Lung (tissue), 12 donors: ENCODE results near the gene OLIG2. TPM values are rescaled to one million over a fixed set of nuclear protein-coding genes. Genes with fewer than 3 reads are reported as not detected.
A peak's percentile ranks its signal among the peaks of the same experiment; 100 is the strongest.

ENCODE experiments used
- ATAC-seq: fragments of 200-7000 bp; cut with Tn5 transposase; one replicate; pipeline ENCODE4 v1.9.1; 2020; ENCODE audit warnings: moderate number of reproducible peaks; ENCODE audit not compliant: insufficient read depth, low FRiP score
- DNase-seq, 3 donors: peaks; one replicate each; pipeline ENCODE4 v3.0.0-alpha.2; 2013 to 2017
- H3K27ac ChIP-seq, 2 donors: one replicate each; pipeline ENCODE4 v1.5.1; 2013; ENCODE audit warnings: mild to moderate bottlenecking in 2 of 2, moderate library complexity in 2 of 2, control low read depth in 1 of 2, inconsistent platforms in 1 of 2, low read depth in 1 of 2, low read length in 1 of 2
- H3K27me3 ChIP-seq, 3 donors: one replicate each; pipeline ENCODE4 v1.5.1; 2013; ENCODE audit warnings: low read length in 2 of 3; ENCODE audit not compliant: control insufficient read depth in 3 of 3, insufficient read depth in 3 of 3
- H3K36me3 ChIP-seq, 4 donors: one replicate each; pipeline ENCODE4 v1.5.1; 2013; ENCODE audit warnings: low read length in 4 of 4, mild to moderate bottlenecking in 1 of 4, moderate library complexity in 1 of 4; ENCODE audit not compliant: control insufficient read depth in 4 of 4, insufficient read depth in 4 of 4
- H3K4me1 ChIP-seq, 5 donors: one replicate each; pipeline ENCODE4 v1.5.1; 2013; ENCODE audit warnings: low read length in 5 of 5, mild to moderate bottlenecking in 2 of 5, moderate library complexity in 1 of 5; ENCODE audit not compliant: control insufficient read depth in 5 of 5, insufficient read depth in 5 of 5
- H3K4me3 ChIP-seq: one replicate; pipeline ENCODE4 v1.5.1; 2013; ENCODE audit warnings: mild to moderate bottlenecking, control low read depth, moderate library complexity
- H3K9ac ChIP-seq, 2 donors: one replicate each; pipeline ENCODE4 v1.5.1; 2013; ENCODE audit warnings: low read length in 2 of 2, control low read depth in 1 of 2; ENCODE audit not compliant: insufficient read depth in 1 of 2
- H3K9me3 ChIP-seq, 4 donors: one replicate each; pipeline ENCODE4 v1.5.1; 2013; ENCODE audit warnings: low read length in 3 of 4, mild to moderate bottlenecking in 1 of 4, moderate library complexity in 1 of 4; ENCODE audit not compliant: control insufficient read depth in 4 of 4, insufficient read depth in 3 of 4
- CTCF ChIP-seq: IDR thresholded peaks from 2 replicates; pipeline ENCODE4 v1.5.1; 2012; ENCODE audit warnings: mild to moderate bottlenecking; ENCODE audit errors: control extremely low read depth, extremely low read depth
- WGBS, 2 donors: extraction: QIAGEN DNeasy Blood & Tissue Kit; methylation state at CpG; one replicate each; pipeline ENCODE4 v1.1.7; 2013; 5-methylcytosine and 5-hydroxymethylcytosine counted together
- polyA plus RNA-seq, 2 donors: library from polyadenylated mRNA; stranded (reverse); fragments of 200-250 nt; gene quantifications; one replicate each; pipeline ENCODE4 v1.2.1, GENCODE V29; 2013
- total RNA-seq, 2 donors: library from RNA; depleted of rRNA in 1 of 2; stranded (reverse); fragments of >200 nt in 1 of 2; gene quantifications; one replicate each; pipeline ENCODE4 v1.2.1, GENCODE V29; 2014 to 2021
- donor health status: control.
- donor health status: control.
- donor health status: Bipolar disorder and iron deficiency.
- donor health status: healthy.
- donor health status: DM: yes; HTN: yes; CAD: no.

The OLIG2 gene
- total and polyA plus RNA-seq, 4 donors, result 0.04 to 1.3 (median 0.63) TPM

DNA sequence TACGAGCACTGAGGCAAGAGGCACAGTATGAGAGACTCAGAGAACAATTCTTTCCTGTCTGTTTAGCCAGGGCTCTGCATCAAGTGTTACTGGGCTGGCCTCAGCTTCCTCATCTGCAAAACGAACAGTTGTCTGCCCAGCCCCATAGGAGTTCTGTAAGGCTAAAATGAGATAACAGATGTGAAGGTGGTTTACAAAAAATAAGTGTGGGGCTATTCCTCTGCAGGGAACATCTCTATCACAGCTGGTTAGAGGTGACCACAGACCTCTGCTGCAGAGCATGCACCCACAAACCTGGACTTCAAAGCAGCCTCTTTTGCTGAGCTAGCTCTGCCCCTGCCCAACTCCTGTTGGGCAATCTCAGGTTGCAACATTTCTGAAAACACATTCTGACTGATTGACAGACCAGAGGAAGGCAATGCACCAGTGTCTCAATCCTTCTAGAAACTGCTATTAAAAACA is 33.7 kb downstream of the OLIG2 start:
- Histone ChIP-seq H3K36me3 (no peaks in the 10 kb centered on the region), H3K9ac (no peak overlapping the region), H3K4me1 (no peaks in the 10 kb centered on the region), H3K9me3 (no peaks in the 10 kb centered on the region), H3K4me3 (no peak overlapping the region), H3K27ac (no peak overlapping the region), H3K27me3 (peaks cover 0 to 59% (median 9%) of the 10 kb centered on the region in 3 donors)
- 7 to 20% methylated on average over 2 of the region's 2 CpGs for WGBS, 2 donors
- no peak for DNase-seq
- peak; percentile 50 for ATAC-seq
- TF ChIP-seq CTCF, result no peak

GRCh38 chr21:33061233-33061632 is 35.5 kb downstream of the OLIG2 start:
- H3K27ac ChIP-seq, result no peak overlapping the region
- no peaks in the 10 kb centered on the region for H3K4me1 ChIP-seq
- H3K4me3 ChIP-seq, result no peak overlapping the region
- H3K9me3 ChIP-seq, result no peaks in the 10 kb centered on the region
- no peak for TF ChIP-seq CTCF
- H3K27me3 ChIP-seq, result peaks cover 0 to 72% (median 24%) of the 10 kb centered on the region in 3 donors
- no peak overlapping the region for H3K9ac ChIP-seq
- WGBS, 2 donors, result 96 to 99% methylated on average over 4 of the region's 4 CpGs
- ATAC-seq, result no peak
- H3K36me3 ChIP-seq, result no peaks in the 10 kb centered on the region
- no peak for DNase-seq

- 71 to 78% methylated on average over 5 of the region's 5 CpGs for WGBS, 2 donors
- TF ChIP-seq CTCF, result no peak
- Histone ChIP-seq H3K36me3 (no peaks in the 10 kb centered on the region), H3K4me3 (no peak overlapping the region), H3K4me1 (no peaks in the 10 kb centered on the region), H3K9ac (no peak overlapping the region), H3K9me3 (peaks cover 0 to 9% (median 0%) of the 10 kb centered on the region in 4 donors), H3K27ac (no peak overlapping the region), H3K27me3 (peaks cover 7 to 90% (median 46%) of the 10 kb centered on the region in 3 donors)
- DNase-seq, result no peak
- ATAC-seq, result no peak
Measured at GRCh38 chr21:33063375-33063883, 37.7 kb downstream of the OLIG2 start.
